ENCODE data around the gene TGFB2.

Gene TGFB2

GRCh38 chr1:218485241-218485928 lies 140.2 kb downstream of the TGFB2 start:
- no peak overlapping the region for H3K4me3 ChIP-seq (replicated peaks; ENCODE audit: insufficient read depth, low read length)
- H3K27me3 ChIP-seq (ENCODE audit: insufficient read depth, poor library complexity, severe bottlenecking), result peaks cover under 1% of the 10 kb centered on the region
- TF ChIP-seq, protein P1, sequence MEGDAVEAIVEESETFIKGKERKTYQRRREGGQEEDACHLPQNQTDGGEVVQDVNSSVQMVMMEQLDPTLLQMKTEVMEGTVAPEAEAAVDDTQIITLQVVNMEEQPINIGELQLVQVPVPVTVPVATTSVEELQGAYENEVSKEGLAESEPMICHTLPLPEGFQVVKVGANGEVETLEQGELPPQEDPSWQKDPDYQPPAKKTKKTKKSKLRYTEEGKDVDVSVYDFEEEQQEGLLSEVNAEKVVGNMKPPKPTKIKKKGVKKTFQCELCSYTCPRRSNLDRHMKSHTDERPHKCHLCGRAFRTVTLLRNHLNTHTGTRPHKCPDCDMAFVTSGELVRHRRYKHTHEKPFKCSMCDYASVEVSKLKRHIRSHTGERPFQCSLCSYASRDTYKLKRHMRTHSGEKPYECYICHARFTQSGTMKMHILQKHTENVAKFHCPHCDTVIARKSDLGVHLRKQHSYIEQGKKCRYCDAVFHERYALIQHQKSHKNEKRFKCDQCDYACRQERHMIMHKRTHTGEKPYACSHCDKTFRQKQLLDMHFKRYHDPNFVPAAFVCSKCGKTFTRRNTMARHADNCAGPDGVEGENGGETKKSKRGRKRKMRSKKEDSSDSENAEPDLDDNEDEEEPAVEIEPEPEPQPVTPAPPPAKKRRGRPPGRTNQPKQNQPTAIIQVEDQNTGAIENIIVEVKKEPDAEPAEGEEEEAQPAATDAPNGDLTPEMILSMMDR (IDR thresholded peaks at IDR 0.05; ENCODE audit: insufficient read depth, low read length), result no peak
- TF ChIP-seq GABPA (IDR thresholded peaks at IDR 0.05; ENCODE audit: low read depth) (no peak), POLR2AphosphoS5 (IDR thresholded peaks at IDR 0.05; ENCODE audit: low read depth) (no peak), SPI1 (IDR thresholded peaks at IDR 0.05; ENCODE audit: borderline replicate concordance, low read depth) (no peak)
- TF ChIP-seq, protein P2, sequence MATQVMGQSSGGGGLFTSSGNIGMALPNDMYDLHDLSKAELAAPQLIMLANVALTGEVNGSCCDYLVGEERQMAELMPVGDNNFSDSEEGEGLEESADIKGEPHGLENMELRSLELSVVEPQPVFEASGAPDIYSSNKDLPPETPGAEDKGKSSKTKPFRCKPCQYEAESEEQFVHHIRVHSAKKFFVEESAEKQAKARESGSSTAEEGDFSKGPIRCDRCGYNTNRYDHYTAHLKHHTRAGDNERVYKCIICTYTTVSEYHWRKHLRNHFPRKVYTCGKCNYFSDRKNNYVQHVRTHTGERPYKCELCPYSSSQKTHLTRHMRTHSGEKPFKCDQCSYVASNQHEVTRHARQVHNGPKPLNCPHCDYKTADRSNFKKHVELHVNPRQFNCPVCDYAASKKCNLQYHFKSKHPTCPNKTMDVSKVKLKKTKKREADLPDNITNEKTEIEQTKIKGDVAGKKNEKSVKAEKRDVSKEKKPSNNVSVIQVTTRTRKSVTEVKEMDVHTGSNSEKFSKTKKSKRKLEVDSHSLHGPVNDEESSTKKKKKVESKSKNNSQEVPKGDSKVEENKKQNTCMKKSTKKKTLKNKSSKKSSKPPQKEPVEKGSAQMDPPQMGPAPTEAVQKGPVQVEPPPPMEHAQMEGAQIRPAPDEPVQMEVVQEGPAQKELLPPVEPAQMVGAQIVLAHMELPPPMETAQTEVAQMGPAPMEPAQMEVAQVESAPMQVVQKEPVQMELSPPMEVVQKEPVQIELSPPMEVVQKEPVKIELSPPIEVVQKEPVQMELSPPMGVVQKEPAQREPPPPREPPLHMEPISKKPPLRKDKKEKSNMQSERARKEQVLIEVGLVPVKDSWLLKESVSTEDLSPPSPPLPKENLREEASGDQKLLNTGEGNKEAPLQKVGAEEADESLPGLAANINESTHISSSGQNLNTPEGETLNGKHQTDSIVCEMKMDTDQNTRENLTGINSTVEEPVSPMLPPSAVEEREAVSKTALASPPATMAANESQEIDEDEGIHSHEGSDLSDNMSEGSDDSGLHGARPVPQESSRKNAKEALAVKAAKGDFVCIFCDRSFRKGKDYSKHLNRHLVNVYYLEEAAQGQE (IDR thresholded peaks at IDR 0.05; ENCODE audit: insufficient replicate concordance, low read depth), result no peak
- DNase-seq (ENCODE audit: low read depth in 1 of 2, low spot score in 1 of 2), result no peak
- no peak overlapping the region for H3K27ac ChIP-seq (replicated peaks)

DNA sequence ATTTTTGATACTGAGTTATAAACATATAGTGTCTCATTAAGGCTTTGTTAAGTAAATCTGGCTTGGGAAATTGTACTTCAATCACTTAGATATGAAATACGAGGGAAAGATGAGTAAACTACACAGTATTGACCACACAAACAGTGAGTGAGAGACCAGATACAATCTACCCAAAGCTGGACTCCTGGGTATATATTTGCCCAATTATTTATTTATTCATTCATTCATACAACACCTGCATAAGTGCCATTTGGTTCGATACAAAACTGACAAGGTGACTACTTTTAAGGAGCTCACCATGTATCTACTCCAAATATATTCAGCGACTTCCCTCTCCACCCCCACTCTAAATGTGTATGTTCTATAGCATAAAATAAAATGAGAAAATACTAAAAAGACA lies 143.4 kb downstream of the TGFB2 start:
- Histone ChIP-seq H3K27ac (replicated peaks) (no peak overlapping the region), H3K4me3 (replicated peaks; ENCODE audit: insufficient read depth, low read length) (no peak overlapping the region), H3K27me3 (ENCODE audit: insufficient read depth, poor library complexity, severe bottlenecking) (peaks cover 2% of the 10 kb centered on the region)
- TF ChIP-seq POLR2AphosphoS5 (IDR thresholded peaks at IDR 0.05; ENCODE audit: low read depth) (no peak), GABPA (IDR thresholded peaks at IDR 0.05; ENCODE audit: low read depth) (no peak), SPI1 (IDR thresholded peaks at IDR 0.05; ENCODE audit: borderline replicate concordance, low read depth) (no peak)
- TF ChIP-seq, protein P2 (IDR thresholded peaks at IDR 0.05; ENCODE audit: insufficient replicate concordance, low read depth), result no peak
- TF ChIP-seq, protein P1 (IDR thresholded peaks at IDR 0.05; ENCODE audit: insufficient read depth, low read length), result no peak
- no peak for DNase-seq (ENCODE audit: low read depth in 1 of 2, low spot score in 1 of 2)

GRCh38 chr1:218488986-218489385 lies 143.8 kb downstream of the TGFB2 start:
- no peak for DNase-seq (ENCODE audit: low read depth in 1 of 2, low spot score in 1 of 2)
- Histone ChIP-seq H3K27me3 (ENCODE audit: insufficient read depth, poor library complexity, severe bottlenecking) (peaks cover 2% of the 10 kb centered on the region), H3K4me3 (replicated peaks; ENCODE audit: insufficient read depth, low read length) (no peak overlapping the region), H3K27ac (replicated peaks) (no peak overlapping the region)
- TF ChIP-seq, protein P1 (IDR thresholded peaks at IDR 0.05; ENCODE audit: insufficient read depth, low read length), result no peak
- TF ChIP-seq GABPA (IDR thresholded peaks at IDR 0.05; ENCODE audit: low read depth), result no peak
